Measurements from ENCODE around the gene CD83.
A peak's percentile ranks its signal among the peaks of the same experiment; 100 is the strongest.

The CD83 gene

DNA sequence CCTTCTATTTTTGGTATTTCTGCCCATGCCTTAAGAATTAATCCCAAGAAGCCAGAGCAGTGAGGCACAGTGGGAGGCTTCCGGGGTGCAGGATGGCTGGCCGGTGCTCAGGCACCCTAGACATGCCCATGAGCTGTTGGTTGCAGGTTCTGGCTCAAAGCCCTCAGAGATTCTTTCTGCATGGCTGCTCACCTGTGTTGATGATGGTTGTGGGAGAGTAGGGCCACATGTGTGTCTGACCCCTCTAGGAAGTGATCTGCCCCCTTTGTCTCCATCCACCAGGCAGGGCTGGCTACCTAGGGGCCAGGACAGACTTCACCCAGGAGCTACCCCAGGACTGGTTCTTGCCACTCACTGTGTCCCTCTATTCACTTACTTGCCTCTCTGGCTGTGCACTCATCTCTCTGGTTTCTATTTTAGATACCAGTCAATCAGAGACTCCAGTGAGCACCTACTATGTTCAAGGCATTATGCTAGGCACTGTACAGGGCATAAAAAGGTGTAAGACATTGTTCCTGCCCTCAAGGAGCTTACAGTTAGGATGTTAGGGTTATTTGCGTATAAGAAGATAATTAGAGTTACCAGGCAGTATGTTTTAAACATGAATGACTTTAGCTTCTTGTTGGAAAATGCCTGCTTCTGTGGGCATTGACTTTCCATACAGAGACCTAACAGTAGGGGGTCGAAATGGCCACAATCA, 16.8 kb downstream of the CD83 start:
- TF ChIP-seq, protein P1, sequence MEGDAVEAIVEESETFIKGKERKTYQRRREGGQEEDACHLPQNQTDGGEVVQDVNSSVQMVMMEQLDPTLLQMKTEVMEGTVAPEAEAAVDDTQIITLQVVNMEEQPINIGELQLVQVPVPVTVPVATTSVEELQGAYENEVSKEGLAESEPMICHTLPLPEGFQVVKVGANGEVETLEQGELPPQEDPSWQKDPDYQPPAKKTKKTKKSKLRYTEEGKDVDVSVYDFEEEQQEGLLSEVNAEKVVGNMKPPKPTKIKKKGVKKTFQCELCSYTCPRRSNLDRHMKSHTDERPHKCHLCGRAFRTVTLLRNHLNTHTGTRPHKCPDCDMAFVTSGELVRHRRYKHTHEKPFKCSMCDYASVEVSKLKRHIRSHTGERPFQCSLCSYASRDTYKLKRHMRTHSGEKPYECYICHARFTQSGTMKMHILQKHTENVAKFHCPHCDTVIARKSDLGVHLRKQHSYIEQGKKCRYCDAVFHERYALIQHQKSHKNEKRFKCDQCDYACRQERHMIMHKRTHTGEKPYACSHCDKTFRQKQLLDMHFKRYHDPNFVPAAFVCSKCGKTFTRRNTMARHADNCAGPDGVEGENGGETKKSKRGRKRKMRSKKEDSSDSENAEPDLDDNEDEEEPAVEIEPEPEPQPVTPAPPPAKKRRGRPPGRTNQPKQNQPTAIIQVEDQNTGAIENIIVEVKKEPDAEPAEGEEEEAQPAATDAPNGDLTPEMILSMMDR (IDR thresholded peaks at IDR 0.05; ENCODE audit: unreplicated experiment in 3 of 3), result no peak
- H3K27me3 Mint-ChIP-seq (ENCODE audit: low read depth), result peaks cover 12% of the 10 kb centered on the region
- no peaks in the 10 kb centered on the region for H3K9me3 Mint-ChIP-seq
- peak overlapping the region in 2 of 3 experiments; percentile 35 to 66 for H3K27ac Mint-ChIP-seq
- H3K4me3 Mint-ChIP-seq, result no peak overlapping the region
- peaks cover 15% of the 10 kb centered on the region for H3K36me3 Mint-ChIP-seq (ENCODE audit: low read depth)
- peaks cover 34% of the 10 kb centered on the region for H3K4me1 Mint-ChIP-seq

DNA sequence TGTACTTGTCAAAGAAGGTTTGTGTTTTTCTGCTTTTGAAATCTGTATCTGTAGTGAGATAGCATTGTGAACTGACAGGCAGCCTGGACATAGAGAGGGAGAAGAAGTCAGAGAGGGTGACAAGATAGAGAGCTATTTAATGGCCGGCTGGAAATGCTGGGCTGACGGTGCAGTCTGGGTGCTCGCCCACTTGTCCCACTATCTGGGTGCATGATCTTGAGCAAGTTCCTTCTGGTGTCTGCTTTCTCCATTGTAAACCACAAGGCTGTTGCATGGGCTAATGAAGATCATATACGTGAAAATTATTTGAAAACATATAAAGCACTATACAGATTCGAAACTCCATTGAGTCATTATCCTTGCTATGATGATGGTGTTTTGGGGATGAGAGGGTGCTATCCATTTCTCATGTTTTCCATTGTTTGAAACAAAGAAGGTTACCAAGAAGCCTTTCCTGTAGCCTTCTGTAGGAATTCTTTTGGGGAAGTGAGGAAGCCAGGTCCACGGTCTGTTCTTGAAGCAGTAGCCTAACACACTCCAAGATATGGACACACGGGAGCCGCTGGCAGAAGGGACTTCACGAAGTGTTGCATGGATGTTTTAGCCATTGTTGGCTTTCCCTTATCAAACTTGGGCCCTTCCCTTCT, 18.4 kb downstream of the CD83 start:
- H3K36me3 Mint-ChIP-seq (ENCODE audit: low read depth), result peaks cover 15% of the 10 kb centered on the region
- H3K4me3 Mint-ChIP-seq, result no peak overlapping the region
- H3K27ac Mint-ChIP-seq, result peak overlapping the region in 2 of 3 experiments; percentile 11 to 26
- H3K9me3 Mint-ChIP-seq, result no peaks in the 10 kb centered on the region
- TF ChIP-seq, protein P1 (IDR thresholded peaks at IDR 0.05; ENCODE audit: unreplicated experiment in 3 of 3), result no peak
- H3K27me3 Mint-ChIP-seq (ENCODE audit: low read depth), result peaks cover 8% of the 10 kb centered on the region
- H3K4me1 Mint-ChIP-seq, result peaks cover 28% of the 10 kb centered on the region

DNA sequence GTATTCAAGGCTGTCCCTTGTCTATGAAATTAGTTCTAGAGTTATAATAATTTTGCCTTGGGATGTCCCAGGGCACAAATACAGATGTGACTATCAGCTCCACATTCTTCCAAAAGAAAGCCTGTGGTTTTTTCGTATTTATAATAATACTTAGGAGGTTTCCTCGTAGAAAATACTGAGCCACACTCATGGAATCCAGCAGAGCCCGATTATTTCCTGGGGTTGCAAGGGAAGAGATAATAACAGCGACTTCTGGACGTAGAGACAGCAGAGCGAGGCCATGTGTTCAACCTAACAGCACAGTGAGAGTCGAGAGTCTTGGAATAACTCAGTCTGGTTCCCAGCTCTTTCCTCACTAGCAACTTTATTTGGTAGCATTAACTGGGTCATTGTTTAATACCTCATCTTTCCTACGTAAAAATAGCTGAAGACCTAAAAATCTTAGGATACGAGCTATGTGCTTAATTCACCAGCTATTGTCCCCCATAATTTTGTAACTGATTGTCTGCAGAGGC, 21.2 kb downstream of the CD83 start:
- TF ChIP-seq, protein P1 (IDR thresholded peaks at IDR 0.05; ENCODE audit: unreplicated experiment in 3 of 3), result no peak

DNA sequence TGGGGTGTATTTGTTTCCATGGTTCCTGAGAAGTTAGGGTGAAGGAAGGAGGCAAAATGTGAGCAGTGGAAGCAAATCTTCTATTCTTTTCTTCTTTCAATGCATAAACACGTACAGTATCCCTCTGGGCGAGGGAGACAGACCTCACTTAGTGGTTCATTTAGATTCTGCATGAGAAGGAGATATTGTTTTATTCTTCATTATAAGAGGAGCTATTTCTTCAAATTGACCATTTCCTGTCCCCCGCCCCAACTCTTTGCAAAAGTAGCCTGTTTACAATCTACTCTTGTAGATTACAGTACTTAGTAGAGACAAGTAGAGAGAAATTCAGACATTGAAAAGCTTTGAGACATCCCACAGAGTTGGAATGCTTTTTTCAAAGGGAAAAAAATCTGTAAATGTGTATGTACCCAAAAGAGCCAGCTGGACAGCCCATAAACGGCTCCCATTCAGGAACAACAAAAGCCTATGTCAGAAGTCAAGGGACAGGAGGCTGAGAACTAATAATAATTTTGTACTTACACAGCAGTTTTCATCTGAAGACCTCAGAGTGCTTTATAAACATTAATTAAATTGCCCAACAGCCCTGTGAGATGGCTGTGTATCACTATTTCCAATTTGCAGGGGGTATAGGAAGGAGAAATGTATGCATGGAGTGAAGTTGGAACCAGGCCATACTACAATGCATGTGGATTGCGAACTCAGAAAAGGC, 23.9 kb downstream of the CD83 start:
- Mint-ChIP-seq H3K36me3 (ENCODE audit: low read depth) (no peaks in the 10 kb centered on the region), H3K27ac (peak overlapping the region; percentile 19 to 85 (median 45)), H3K9me3 (no peaks in the 10 kb centered on the region), H3K4me3 (peak overlapping the region in 1 of 3 experiments; percentile 9), H3K27me3 (ENCODE audit: low read depth) (peaks cover 12% of the 10 kb centered on the region), H3K4me1 (peaks cover 54% of the 10 kb centered on the region)
- TF ChIP-seq, protein P1 (IDR thresholded peaks at IDR 0.05; ENCODE audit: unreplicated experiment in 3 of 3), result no peak

More for the DNA sequence above, 21.2 kb downstream of the CD83 start:
- Mint-ChIP-seq H3K27me3 (ENCODE audit: low read depth) (peaks cover 4% of the 10 kb centered on the region), H3K36me3 (ENCODE audit: low read depth) (peaks cover 15% of the 10 kb centered on the region), H3K4me1 (peaks cover 46% of the 10 kb centered on the region), H3K27ac (no peak overlapping the region), H3K4me3 (no peak overlapping the region), H3K9me3 (no peaks in the 10 kb centered on the region)

DNA sequence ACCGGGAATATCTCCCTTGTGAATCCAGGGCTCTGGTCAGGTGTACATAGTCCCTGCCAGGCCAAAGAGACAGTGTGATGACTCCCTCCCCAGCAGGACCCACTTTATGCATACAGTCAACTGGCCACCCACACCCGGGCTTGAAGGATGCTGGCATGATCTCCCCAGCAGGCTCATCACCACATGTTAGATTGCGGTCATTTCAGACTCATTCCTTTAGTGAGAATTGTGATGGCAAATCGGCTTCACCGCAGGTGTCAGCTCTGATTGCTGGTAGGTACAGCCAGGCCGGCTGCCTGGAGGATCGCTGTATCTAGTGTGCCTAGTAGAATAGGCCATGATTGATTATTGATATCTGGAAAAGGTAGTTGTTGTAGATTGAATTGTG, 24.5 kb downstream of the CD83 start:
- Mint-ChIP-seq H3K36me3 (ENCODE audit: low read depth) (no peaks in the 10 kb centered on the region), H3K4me1 (peaks cover 60% of the 10 kb centered on the region), H3K4me3 (no peak overlapping the region), H3K9me3 (no peaks in the 10 kb centered on the region), H3K27me3 (ENCODE audit: low read depth) (peaks cover 12% of the 10 kb centered on the region), H3K27ac (peak overlapping the region; percentile 2 to 85 (median 45))
- TF ChIP-seq, protein P1 (IDR thresholded peaks at IDR 0.05; ENCODE audit: unreplicated experiment in 3 of 3), result no peak
